ENCODE measurements around the gene ZNF683. TPM values are rescaled to one million over a fixed set of nuclear protein-coding genes. Genes with fewer than 3 reads are reported as not detected.
A peak's percentile ranks its signal among the peaks of the same experiment; 100 is the strongest.

ZNF683 gene
- total and polyA plus RNA-seq, 9 of the 15 experiments (the other 6 are each of a cell fraction or from before 2014, with no cell fraction given): not detected

DNA sequence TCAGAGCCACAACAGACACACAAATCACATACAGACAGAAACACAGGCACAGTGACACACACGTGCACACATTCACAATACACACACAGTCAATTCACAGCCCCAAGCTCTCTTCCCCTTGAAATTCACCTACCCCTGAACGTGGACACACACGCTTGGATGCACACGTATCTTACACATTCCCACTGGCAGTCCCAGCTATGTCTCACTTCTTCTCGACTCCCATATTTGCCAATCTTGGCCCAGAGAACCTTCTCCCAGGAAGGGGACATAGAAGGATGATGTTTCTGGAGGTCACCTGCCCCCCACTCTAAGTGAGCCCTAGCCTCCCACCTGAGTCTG is 20.2 kb downstream of the ZNF683 start:
- intact Hi-C loops (cut with micrococcal nuclease) (no loop called here), in situ Hi-C loops (cut with MboI) (no loop called here)
- no peak overlapping the region for H3K4me3 ChIP-seq
- H3K4me2 ChIP-seq (ENCODE audit: insufficient read depth, low read length): no peak overlapping the region
- FAIRE-seq (peak; percentile 67), ATAC-seq (no peak), DNase-seq (ENCODE audit: extremely low read depth in 1 of 4, low spot score in 3 of 4) (no peak)
- peak overlapping the region; percentile 81 for H2AFZ ChIP-seq (ENCODE audit: low read depth, low read length)
- no peaks in the 10 kb centered on the region for H4K20me1 ChIP-seq (replicated peaks; ENCODE audit: control insufficient read depth, insufficient read depth, low read length)
- POLR2A ChIA-PET: interaction anchor here (1.6 kb wide), 1 partner anchor 25 kb away, joined by 6 read pairs; no protein-coding TSS in a partner anchor
- no peaks in the 10 kb centered on the region for H3K9me1 ChIP-seq (ENCODE audit: control insufficient read depth, insufficient read depth, low read length)
- H3K79me2 ChIP-seq (ENCODE audit: control insufficient read depth, insufficient read depth, low read length): no peaks in the 10 kb centered on the region
- WGBS (ENCODE audit: insufficient coverage, low coverage, missing lambda C conversion rate): 53% methylated on average over 5 of the region's 5 CpGs
- no peaks in the 10 kb centered on the region for H3K27me3 ChIP-seq (ENCODE audit: control insufficient read depth in 2 of 2, insufficient read depth in 2 of 2, low read length in 2 of 2)
- CTCF ChIA-PET (ENCODE audit: low intra/inter-chr PET ratio): no interaction called here
- TF ChIP-seq PHB2 (IDR thresholded peaks at IDR 0.05; ENCODE audit: low read depth) (peak; percentile 34; the same call in 1 of the 2 replicates), GATAD2A (IDR thresholded peaks at IDR 0.05) (0 out of 2 replicates have a peak, but pooled peaks have one; percentile 5), ARHGAP35 (IDR thresholded peaks at IDR 0.05; ENCODE audit: partially characterized antibody) (peak; percentile 15), CXXC5 (CRISPR knock-in tag; IDR thresholded peaks at IDR 0.05) (no peak), CBX1 (IDR thresholded peaks at IDR 0.05; ENCODE audit: low read depth) (no peak), SOX6 (IDR thresholded peaks at IDR 0.05) (no peak)
- TF ChIP-seq, protein P1, sequence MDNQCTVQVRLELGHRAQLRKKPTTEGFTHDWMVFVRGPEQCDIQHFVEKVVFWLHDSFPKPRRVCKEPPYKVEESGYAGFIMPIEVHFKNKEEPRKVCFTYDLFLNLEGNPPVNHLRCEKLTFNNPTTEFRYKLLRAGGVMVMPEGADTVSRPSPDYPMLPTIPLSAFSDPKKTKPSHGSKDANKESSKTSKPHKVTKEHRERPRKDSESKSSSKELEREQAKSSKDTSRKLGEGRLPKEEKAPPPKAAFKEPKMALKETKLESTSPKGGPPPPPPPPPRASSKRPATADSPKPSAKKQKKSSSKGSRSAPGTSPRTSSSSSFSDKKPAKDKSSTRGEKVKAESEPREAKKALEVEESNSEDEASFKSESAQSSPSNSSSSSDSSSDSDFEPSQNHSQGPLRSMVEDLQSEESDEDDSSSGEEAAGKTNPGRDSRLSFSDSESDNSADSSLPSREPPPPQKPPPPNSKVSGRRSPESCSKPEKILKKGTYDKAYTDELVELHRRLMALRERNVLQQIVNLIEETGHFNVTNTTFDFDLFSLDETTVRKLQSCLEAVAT (IDR thresholded peaks at IDR 0.05): peak; percentile 47 to 63; a peak in 2 of 4 replicates
- TF ChIP-seq, protein P2, sequence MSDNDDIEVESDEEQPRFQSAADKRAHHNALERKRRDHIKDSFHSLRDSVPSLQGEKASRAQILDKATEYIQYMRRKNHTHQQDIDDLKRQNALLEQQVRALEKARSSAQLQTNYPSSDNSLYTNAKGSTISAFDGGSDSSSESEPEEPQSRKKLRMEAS (CRISPR knock-in tag; IDR thresholded peaks at IDR 0.05): peak; percentile 16; the same call in 1 of the 2 replicates
- H3K27ac ChIP-seq (ENCODE audit: extremely low read depth, low read depth, low read length): no peak overlapping the region
- BruUV-seq (replicated peaks): no TSS peak
- no peaks in the 10 kb centered on the region for H3K9me3 ChIP-seq (replicated peaks; ENCODE audit: control insufficient read depth, insufficient read depth, low read depth, low read length)
- H3K4me1 ChIP-seq (replicated peaks in 1 of 2; ENCODE audit: control insufficient read depth in 2 of 2, insufficient read depth in 2 of 2, low read length in 2 of 2): peaks cover 23 to 36% of the 10 kb centered on the region in 2 experiments
- H3K36me3 ChIP-seq (ENCODE audit: control insufficient read depth, insufficient read depth, low read length): no peaks in the 10 kb centered on the region
- H3K9ac ChIP-seq (ENCODE audit: insufficient read depth in 1 of 2, low read depth in 2 of 2, low read length in 2 of 2): peak overlapping the region in 1 of 2 experiments; percentile 3; a peak in 1 of 4 replicates
